PC-9 (cell line): ENCODE results near the gene PRKG1. TPM values are rescaled to one million over a fixed set of nuclear protein-coding genes. Genes with fewer than 3 reads are reported as not detected.
A peak's percentile ranks its signal among the peaks of the same experiment; 100 is the strongest.

Experiments
- BruUV-seq: library from RNA; stranded (reverse); fragments of 400-500 nt; replicated peaks from 2 replicates; lab custom pipeline; 2021; lab: Mats Ljungman, UMichigan
- CTCF ChIA-PET: fragments of 300-600 bp; sonication (Branson Sonifier 250); formaldehyde crosslinking; loops from one replicate; lab custom pipeline; 2022; ENCODE audit warnings: antibody characterized with exemption; lab: Charles Lee
- POLR2A ChIA-PET: fragments of 300-600 bp; sonication (Branson Sonifier 250); formaldehyde crosslinking; loops from one replicate; lab custom pipeline; 2022; ENCODE audit warnings: antibody characterized with exemption; ENCODE audit not compliant: unreplicated experiment; lab: Charles Lee
- DNase-seq, 2 experiments: peaks; one replicate each; pipeline versions ENCODE4 v3.0.0 to v3.0.0-alpha.2; 2015 to 2022; ENCODE audit warnings: mixed read lengths in 1 of 2
- H2AFZ ChIP-seq: fragments of 200-600 bp; sonication (generic); 2 replicates; pipeline ENCODE4 v1.8.1; 2017; ENCODE audit warnings: antibody characterized with exemption
- H3F3A ChIP-seq: fragments of 200-600 bp; sonication (generic); 2 replicates; pipeline ENCODE4 v1.8.1; 2017; ENCODE audit warnings: antibody characterized with exemption, mild to moderate bottlenecking, low read depth; ENCODE audit not compliant: insufficient read depth
- H3K27ac ChIP-seq: fragments of 200-600 bp; sonication (generic); 2 replicates; pipeline ENCODE4 v1.6.1; 2016; ENCODE audit warnings: mixed run types
- H3K27me3 ChIP-seq: fragments of 200-600 bp; sonication (generic); 2 replicates; pipeline ENCODE4 v1.6.1; 2016; ENCODE audit warnings: low read depth, mixed run types; ENCODE audit not compliant: insufficient read depth
- H3K36me3 ChIP-seq: fragments of 200-600 bp; sonication (generic); 2 replicates; pipeline ENCODE4 v1.6.1; 2016; ENCODE audit warnings: low read depth, mixed run types
- H3K4me1 ChIP-seq: fragments of 200-600 bp; sonication (generic); replicated peaks from 2 replicates; pipeline ENCODE4 v1.6.1; 2016; ENCODE audit warnings: mixed run types; ENCODE audit not compliant: insufficient read depth
- H3K4me2 ChIP-seq: fragments of 200-600 bp; sonication (generic); 2 replicates; pipeline ENCODE4 v1.6.1; 2017; ENCODE audit warnings: mixed run types
- H3K4me3 ChIP-seq: fragments of 200-600 bp; sonication (generic); 2 replicates; pipeline ENCODE4 v1.6.1; 2016; ENCODE audit warnings: mixed run types
- H3K79me2 ChIP-seq: fragments of 200-600 bp; sonication (generic); 2 replicates; pipeline ENCODE4 v1.6.1; 2017; ENCODE audit warnings: low read depth, mixed run types
- H3K9me2 ChIP-seq: fragments of 200-600 bp; sonication (generic); 2 replicates; pipeline ENCODE4 v1.8.1; 2017; ENCODE audit warnings: mild to moderate bottlenecking; ENCODE audit not compliant: insufficient read depth
- H3K9me3 ChIP-seq: fragments of 200-600 bp; sonication (generic); 2 replicates; pipeline ENCODE4 v1.8.1; 2016; ENCODE audit warnings: low read depth; ENCODE audit not compliant: insufficient read depth
- H4K20me1 ChIP-seq: fragments of 200-600 bp; sonication (generic); 2 replicates; pipeline ENCODE4 v1.8.1; 2017; ENCODE audit not compliant: insufficient read depth
- EZH2 ChIP-seq: fragments of 200-600 bp; sonication (generic); IDR thresholded peaks from 2 replicates; pipeline ENCODE4 v1.8.0; 2017; ENCODE audit warnings: antibody characterized with exemption, low read depth
- intact Hi-C: fragments of 100-400 bp; cut with micrococcal nuclease; formaldehyde crosslinking; loops from one replicate; pipeline ENCODE4 v1.10.0; 2022; ENCODE audit not compliant: unreplicated experiment
- total RNA-seq: library from RNA; stranded (reverse); gene quantifications from 2 replicates; pipeline ENCODE4 v1.2.3, GENCODE V29; 2021
- TF ChIP-seq, protein P1 (sequence below): fragments of 200-600 bp; sonication (generic); conservative IDR thresholded peaks from 2 replicates; pipeline ENCODE4 v1.6.1; 2017; ENCODE audit warnings: mixed run types, antibody characterized with exemption, mild to moderate bottlenecking, moderate library complexity

Gene PRKG1
- total RNA-seq, 1 experiment from 2014 or later: 0.70 TPM

DNA sequence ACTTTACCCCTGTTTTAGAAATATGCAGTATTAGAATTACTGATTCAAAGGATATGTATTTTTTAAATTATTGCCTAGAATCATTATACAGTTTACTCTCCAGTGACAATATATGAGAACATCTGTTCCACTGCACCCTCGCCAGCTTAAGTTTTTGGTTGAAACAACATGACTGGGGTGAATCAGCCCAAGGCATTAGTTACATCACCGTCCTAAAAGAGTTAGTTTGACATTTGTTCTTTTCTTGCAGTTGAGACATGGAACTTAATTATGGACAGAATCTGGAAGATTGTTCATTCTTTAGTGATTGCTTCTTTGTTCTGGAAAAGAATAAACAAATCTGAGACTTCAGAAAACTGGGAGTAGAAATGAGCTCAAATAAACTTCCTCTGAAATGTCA lies 1072.5 kb downstream of the PRKG1 start:
- BruUV-seq: no TSS peak
- Histone ChIP-seq H3K9me3 (no peaks in the 10 kb centered on the region), H3K4me1 (no peaks in the 10 kb centered on the region), H3K27ac (no peak overlapping the region), H3K27me3 (no peaks in the 10 kb centered on the region), H3F3A (no peaks in the 10 kb centered on the region), H3K9me2 (no peaks in the 10 kb centered on the region), H3K36me3 (no peaks in the 10 kb centered on the region), H2AFZ (no peak overlapping the region), H3K4me2 (no peak overlapping the region), H3K79me2 (no peaks in the 10 kb centered on the region), H4K20me1 (no peaks in the 10 kb centered on the region), H3K4me3 (no peak overlapping the region)
- no peak for TF ChIP-seq EZH2
- TF ChIP-seq, protein P1, sequence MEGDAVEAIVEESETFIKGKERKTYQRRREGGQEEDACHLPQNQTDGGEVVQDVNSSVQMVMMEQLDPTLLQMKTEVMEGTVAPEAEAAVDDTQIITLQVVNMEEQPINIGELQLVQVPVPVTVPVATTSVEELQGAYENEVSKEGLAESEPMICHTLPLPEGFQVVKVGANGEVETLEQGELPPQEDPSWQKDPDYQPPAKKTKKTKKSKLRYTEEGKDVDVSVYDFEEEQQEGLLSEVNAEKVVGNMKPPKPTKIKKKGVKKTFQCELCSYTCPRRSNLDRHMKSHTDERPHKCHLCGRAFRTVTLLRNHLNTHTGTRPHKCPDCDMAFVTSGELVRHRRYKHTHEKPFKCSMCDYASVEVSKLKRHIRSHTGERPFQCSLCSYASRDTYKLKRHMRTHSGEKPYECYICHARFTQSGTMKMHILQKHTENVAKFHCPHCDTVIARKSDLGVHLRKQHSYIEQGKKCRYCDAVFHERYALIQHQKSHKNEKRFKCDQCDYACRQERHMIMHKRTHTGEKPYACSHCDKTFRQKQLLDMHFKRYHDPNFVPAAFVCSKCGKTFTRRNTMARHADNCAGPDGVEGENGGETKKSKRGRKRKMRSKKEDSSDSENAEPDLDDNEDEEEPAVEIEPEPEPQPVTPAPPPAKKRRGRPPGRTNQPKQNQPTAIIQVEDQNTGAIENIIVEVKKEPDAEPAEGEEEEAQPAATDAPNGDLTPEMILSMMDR: no peak
- intact Hi-C loops: no loop called here
- ChIA-PET CTCF (no interaction called here), POLR2A (no interaction called here)
- DNase-seq: no peak

DNA sequence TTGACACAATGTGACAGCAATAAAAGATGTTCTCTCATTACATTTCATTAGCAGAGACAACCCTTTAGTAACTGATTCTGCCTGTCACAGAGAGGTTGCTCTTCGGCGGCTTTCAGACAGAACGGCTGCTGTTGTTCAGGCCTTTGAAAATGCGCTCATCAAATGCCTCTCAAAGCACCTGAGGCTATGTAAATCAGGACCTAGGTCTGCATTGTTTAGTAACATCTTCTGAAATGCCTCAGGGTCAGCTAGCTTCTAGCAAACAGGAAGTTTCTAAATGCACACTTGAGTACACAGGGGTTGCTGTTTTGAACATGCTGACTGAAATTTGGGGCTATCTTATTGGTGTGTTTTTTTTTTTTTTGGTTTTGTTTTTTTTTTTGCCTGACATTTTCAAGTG lies 1096.5 kb downstream of the PRKG1 start:
- intact Hi-C loops: no loop called here
- Histone ChIP-seq H3K9me2 (0 out of 2 replicates have a peak, but pooled peaks cover 4% of the 10 kb centered on the region), H3K9me3 (no peaks in the 10 kb centered on the region), H3K4me3 (no peak overlapping the region), H3K27ac (no peak overlapping the region), H4K20me1 (no peaks in the 10 kb centered on the region), H3F3A (no peaks in the 10 kb centered on the region), H3K36me3 (no peaks in the 10 kb centered on the region), H3K4me2 (no peak overlapping the region), H3K79me2 (no peaks in the 10 kb centered on the region), H2AFZ (no peak overlapping the region), H3K27me3 (no peaks in the 10 kb centered on the region), H3K4me1 (no peaks in the 10 kb centered on the region)
- ChIA-PET CTCF (no interaction called here), POLR2A (no interaction called here)
- BruUV-seq: no TSS peak
- no peak for DNase-seq
- no peak for TF ChIP-seq EZH2
- TF ChIP-seq, protein P1: no peak

DNA sequence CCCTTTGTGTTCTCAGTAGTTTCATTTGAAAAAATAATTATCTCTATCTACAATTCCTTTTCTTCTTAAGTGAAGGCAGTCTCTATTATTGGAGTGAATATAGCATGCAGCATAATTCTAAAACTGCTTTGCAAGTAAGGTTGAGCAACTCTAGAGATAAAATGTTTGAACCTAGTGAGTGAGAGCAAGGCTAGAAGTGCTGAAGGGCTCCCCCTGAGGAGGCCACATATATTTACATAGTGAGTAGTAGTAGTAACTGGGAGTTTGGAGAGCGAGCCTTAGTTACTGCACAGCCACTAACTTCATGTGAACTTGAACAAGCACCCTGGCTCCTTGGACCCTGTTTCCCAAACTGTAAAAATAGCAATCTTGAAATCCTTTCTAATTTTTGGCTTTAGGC lies 1098.3 kb downstream of the PRKG1 start:
- Histone ChIP-seq H3K27ac (no peak overlapping the region), H3K4me2 (no peak overlapping the region), H3K4me3 (no peak overlapping the region), H3K36me3 (no peaks in the 10 kb centered on the region), H3K4me1 (no peaks in the 10 kb centered on the region), H4K20me1 (no peaks in the 10 kb centered on the region), H2AFZ (no peak overlapping the region), H3F3A (no peaks in the 10 kb centered on the region), H3K27me3 (no peaks in the 10 kb centered on the region), H3K79me2 (no peaks in the 10 kb centered on the region), H3K9me2 (0 out of 2 replicates have a peak, but pooled peaks cover 4% of the 10 kb centered on the region), H3K9me3 (no peaks in the 10 kb centered on the region)
- intact Hi-C loops: no loop called here
- ChIA-PET CTCF (no interaction called here), POLR2A (no interaction called here)
- BruUV-seq: no TSS peak
- peak in 1 of 2 experiments; percentile 37 for DNase-seq
- no peak for TF ChIP-seq EZH2
- TF ChIP-seq, protein P1: no peak
